IMR-90 (cell line): ENCODE data around the gene MICOS13. TPM values are rescaled to one million over a fixed set of nuclear protein-coding genes. Genes with fewer than 3 reads are reported as not detected.

Experiments used
- ATAC-seq: fragments of 200-7000 bp; cut with Tn5 transposase; 2 replicates; pipeline ENCODE4 v1.9.1; 2020; ENCODE audit warnings: low read depth, mild to moderate bottlenecking, moderate library complexity
- BruUV-seq: library from RNA; stranded (reverse); fragments of 400-500 nt; replicated peaks from 2 replicates; lab custom pipeline; 2021; lab: Mats Ljungman, UMichigan
- CTCF ChIA-PET: fragments of 300-600 bp; formaldehyde crosslinking; extraction: SDS; loops from one replicate; lab custom pipeline; 2021; ENCODE audit warnings: antibody characterized with exemption; lab: Yijun Ruan, JAX
- POLR2A ChIA-PET: fragments of 300-600 bp; sonication (Branson Sonifier 250); formaldehyde crosslinking; loops from one replicate; lab custom pipeline; 2022; ENCODE audit warnings: antibody characterized with exemption; ENCODE audit not compliant: unreplicated experiment; lab: Charles Lee
- DNase-seq: peaks from one replicate; pipeline ENCODE4 v3.0.0; 2013
- H2AFZ ChIP-seq: replicated peaks from 2 replicates; pipeline ENCODE3; 2013; ENCODE audit warnings: low read length, mild to moderate bottlenecking; ENCODE audit not compliant: poor library complexity
- H2AK5ac ChIP-seq: 2 replicates; pipeline ENCODE4 v1.6.1; 2013; ENCODE audit warnings: low read depth, low read length, inconsistent platforms
- H2AK9ac ChIP-seq: replicated peaks from 2 replicates; pipeline ENCODE3; 2013; ENCODE audit warnings: mild to moderate bottlenecking, low read depth, low read length, moderate library complexity; ENCODE audit not compliant: poor library complexity
- H2BK120ac ChIP-seq: 2 replicates; pipeline ENCODE4 v1.6.1; 2013; ENCODE audit warnings: low read depth, low read length, inconsistent platforms
- H2BK15ac ChIP-seq: 3 replicates; pipeline ENCODE4 v1.6.1; 2013; ENCODE audit warnings: low read depth, low read length, inconsistent platforms
- H2BK20ac ChIP-seq: 2 replicates; pipeline ENCODE4 v1.6.1; 2013; ENCODE audit warnings: low read depth, mild to moderate bottlenecking, inconsistent platforms, low read length, moderate library complexity
- H2BK5ac ChIP-seq: 2 replicates; pipeline ENCODE4 v1.6.1; 2013; ENCODE audit warnings: mild to moderate bottlenecking, low read depth, low read length, inconsistent platforms; ENCODE audit not compliant: poor library complexity, severe bottlenecking
- H3K14ac ChIP-seq: replicated peaks from 2 replicates; pipeline ENCODE4 v1.6.1; 2013; ENCODE audit warnings: low read depth, low read length, inconsistent platforms
- H3K18ac ChIP-seq: 2 replicates; pipeline ENCODE4 v1.6.1; 2013; ENCODE audit warnings: low read depth, low read length, control low read depth
- H3K23ac ChIP-seq: 2 replicates; pipeline ENCODE4 v1.6.1; 2013; ENCODE audit warnings: low read depth, low read length, inconsistent platforms
- H3K27ac ChIP-seq: 2 replicates; pipeline ENCODE4 v1.5.1; 2013; ENCODE audit warnings: mild to moderate bottlenecking, control low read depth, low read length; ENCODE audit not compliant: insufficient read depth
- H3K27me3 ChIP-seq: 2 replicates; pipeline ENCODE4 v1.6.1; 2013; ENCODE audit warnings: low read length; ENCODE audit not compliant: control insufficient read depth, insufficient read depth
- H3K36me3 ChIP-seq: 2 replicates; pipeline ENCODE4 v1.6.1; 2013; ENCODE audit warnings: low read length, mixed read lengths; ENCODE audit not compliant: control insufficient read depth, insufficient read depth
- H3K4ac ChIP-seq: 2 replicates; pipeline ENCODE4 v1.6.1; 2013; ENCODE audit warnings: low read depth, low read length, inconsistent platforms
- H3K4me1 ChIP-seq: 2 replicates; pipeline ENCODE4 v1.6.1; 2013; ENCODE audit warnings: low read length, mixed read lengths; ENCODE audit not compliant: control insufficient read depth, insufficient read depth
- H3K4me2 ChIP-seq: 2 replicates; pipeline ENCODE4 v1.6.1; 2013; ENCODE audit warnings: low read depth, mild to moderate bottlenecking, control low read depth, low read length, moderate library complexity
- H3K4me3 ChIP-seq: 2 replicates; pipeline ENCODE4 v1.5.1; 2013; ENCODE audit warnings: low read depth, mild to moderate bottlenecking, control low read depth, low read length, moderate library complexity; ENCODE audit not compliant: insufficient read depth
- H3K56ac ChIP-seq: 2 replicates; pipeline ENCODE4 v1.6.1; 2013; ENCODE audit warnings: low read length, inconsistent platforms; ENCODE audit not compliant: insufficient read depth; ENCODE audit errors: extremely low read depth
- H3K79me1 ChIP-seq, 2 experiments: 2 replicates each; pipeline ENCODE4 v1.6.1; 2013; ENCODE audit warnings: low read length in 2 of 2, inconsistent platforms in 1 of 2, low read depth in 1 of 2
- H3K9ac ChIP-seq: 2 replicates; pipeline ENCODE4 v1.6.1; 2013; ENCODE audit warnings: low read depth, low read length, control low read depth
- H3K9me1 ChIP-seq: 2 replicates; pipeline ENCODE4 v1.6.1; 2013; ENCODE audit warnings: low read length, inconsistent platforms; ENCODE audit not compliant: insufficient read depth
- H3K9me3 ChIP-seq: 2 replicates; pipeline ENCODE4 v1.6.1; 2013; ENCODE audit warnings: low read length; ENCODE audit not compliant: control insufficient read depth, insufficient read depth
- H4K20me1 ChIP-seq: 2 replicates; pipeline ENCODE4 v1.6.1; 2013; ENCODE audit warnings: low read length, inconsistent platforms; ENCODE audit not compliant: insufficient read depth
- H4K5ac ChIP-seq: 2 replicates; pipeline ENCODE4 v1.6.1; 2013; ENCODE audit warnings: mild to moderate bottlenecking, low read depth, low read length, control low read depth
- H4K8ac ChIP-seq, 2 experiments: 2 replicates each; pipeline ENCODE4 v1.6.1; 2013; ENCODE audit warnings: low read depth in 2 of 2, low read length in 2 of 2, control low read depth in 1 of 2, inconsistent platforms in 1 of 2
- H4K91ac ChIP-seq: 2 replicates; pipeline ENCODE4 v1.6.1; 2013; ENCODE audit warnings: low read depth, low read length, inconsistent platforms; ENCODE audit not compliant: insufficient read depth
- CTCF ChIP-seq: conservative IDR thresholded peaks from 2 replicates; pipeline ENCODE4 v1.5.1; 2012; ENCODE audit warnings: mild to moderate bottlenecking, low read depth, low read length, improper control_type of control experiment
- NFE2L2 ChIP-seq: fragments of 150-350 bp; IDR thresholded peaks from 2 replicates; pipeline ENCODE4 v1.6.1; 2016; ENCODE audit warnings: low read depth, mild to moderate bottlenecking, low read length
- WGBS, 2 experiments: methylation state at CpG; one replicate each; pipeline versions ENCODE4 v1.1.5 to v1.1.7; 2013; ENCODE audit warnings: missing lambda C conversion rate in 2 of 2; ENCODE audit not compliant: insufficient read length in 1 of 2; ENCODE audit errors: extremely low coverage in 2 of 2; 5-methylcytosine and 5-hydroxymethylcytosine counted together
- dilution Hi-C: fragments of 300-500 bp; cut with HindIII; formaldehyde crosslinking; loops from one replicate; pipeline ENCODE4 v1.14.3; 2018; ENCODE audit warnings: low sequenced_read_pairs; ENCODE audit not compliant: unreplicated experiment
- in situ Hi-C: fragments of 300-500 bp; cut with MboI; formaldehyde crosslinking; loops from 3 replicates; pipeline ENCODE4 v1.14.3; 2019; ENCODE audit warnings: low sequenced_read_pairs, inconsistent platforms, mixed read lengths
- intact Hi-C: fragments of 100-400 bp; cut with micrococcal nuclease; formaldehyde crosslinking; loops from 2 replicates; pipeline ENCODE4 v1.10.0; 2022
- polyA plus RNA-seq, 3 experiments: library from polyadenylated mRNA; depleted of rRNA; stranded (reverse); fragments of >200 nt; gene quantifications; 2 replicates each; pipeline ENCODE4 v1.2.3, GENCODE V29; 2012; ENCODE audit warnings: low replicate concordance in 1 of 3
- total RNA-seq: library from RNA; depleted of rRNA; stranded (reverse); fragments of >200 nt; gene quantifications from 2 replicates; pipeline ENCODE4 v1.2.3, GENCODE V29; 2012

The MICOS13 gene
- total and polyA plus RNA-seq, 2 of the 4 experiments (the other 2 are of a cell fraction) = 14.5 to 48.9 TPM

GRCh38 chr19:5727453-5728050 is 47.2 kb upstream of the MICOS13 start:
- WGBS, 2 experiments = no CpG with 5 or more reads among the region's 4 CpGs
- no peak overlapping the region for H3K4ac ChIP-seq
- H3K79me1 ChIP-seq = no peaks in the 10 kb centered on the region
- no peak overlapping the region for H2AK5ac ChIP-seq
- no peak overlapping the region for H3K56ac ChIP-seq
- H3K27me3 ChIP-seq = no peaks in the 10 kb centered on the region
- H2BK15ac ChIP-seq = no peak overlapping the region
- ATAC-seq (no peak), DNase-seq (no peak)
- no peaks in the 10 kb centered on the region for H4K20me1 ChIP-seq
- in situ Hi-C loops = no loop called here
- ChIA-PET CTCF (no interaction called here), POLR2A (interaction anchor here (0.6 kb wide), 1 partner anchor 250 kb away, joined by 4 read pairs; no protein-coding TSS in a partner anchor)
- H3K4me1 ChIP-seq = no peaks in the 10 kb centered on the region
- H2BK120ac ChIP-seq = no peak overlapping the region
- no peak overlapping the region for H4K5ac ChIP-seq
- intact Hi-C loops = no loop called here
- no peak overlapping the region for H3K27ac ChIP-seq
- dilution Hi-C loops = no loop called here
- H3K4me3 ChIP-seq = no peak overlapping the region
- H3K9me1 ChIP-seq = no peaks in the 10 kb centered on the region
- no peak overlapping the region for H3K18ac ChIP-seq
- H2AK9ac ChIP-seq = no peak overlapping the region
- no TSS peak for BruUV-seq
- H2BK5ac ChIP-seq = no peak overlapping the region
- H2BK20ac ChIP-seq = no peak overlapping the region
- no peak overlapping the region for H3K4me2 ChIP-seq
- H3K9ac ChIP-seq = no peak overlapping the region
- no peak overlapping the region for H4K91ac ChIP-seq
- no peak for TF ChIP-seq CTCF
- no peak for TF ChIP-seq NFE2L2
- peaks cover 4% of the 10 kb centered on the region for H3K9me3 ChIP-seq
- no peak overlapping the region for H3K14ac ChIP-seq
- no peak overlapping the region for H3K23ac ChIP-seq
- no peak overlapping the region for H4K8ac ChIP-seq
- no peak overlapping the region for H2AFZ ChIP-seq
- H3K36me3 ChIP-seq = no peaks in the 10 kb centered on the region
